ENCODE measurements around the gene KIAA1191.

Gene KIAA1191

DNA sequence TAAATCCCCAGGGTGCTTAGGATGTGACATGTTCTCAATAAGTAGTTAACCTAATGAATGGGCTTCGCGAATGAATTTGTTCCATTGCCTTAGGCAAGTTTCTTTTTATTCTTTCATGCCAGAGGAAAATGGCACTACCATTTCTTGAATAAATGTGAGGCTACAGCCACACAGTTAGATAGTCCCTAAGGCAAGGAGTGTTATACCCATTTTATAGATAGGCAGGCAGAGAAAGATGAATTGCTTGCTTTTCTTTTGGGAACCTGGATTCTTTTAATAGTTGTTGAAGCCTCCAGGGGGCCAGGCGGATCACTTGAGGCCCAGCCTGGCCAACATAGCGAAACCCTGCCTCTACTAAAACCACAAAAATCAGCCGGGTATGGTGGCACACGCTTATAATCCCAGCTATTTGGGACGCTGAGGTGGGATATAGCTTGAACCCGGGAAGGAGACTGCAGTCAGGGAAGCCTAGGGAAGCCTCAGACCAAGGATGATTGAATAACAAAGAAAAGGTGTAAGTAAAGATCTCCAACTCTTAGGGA, 25.9 kb upstream of the KIAA1191 start:
- TF ChIP-seq, protein P1, sequence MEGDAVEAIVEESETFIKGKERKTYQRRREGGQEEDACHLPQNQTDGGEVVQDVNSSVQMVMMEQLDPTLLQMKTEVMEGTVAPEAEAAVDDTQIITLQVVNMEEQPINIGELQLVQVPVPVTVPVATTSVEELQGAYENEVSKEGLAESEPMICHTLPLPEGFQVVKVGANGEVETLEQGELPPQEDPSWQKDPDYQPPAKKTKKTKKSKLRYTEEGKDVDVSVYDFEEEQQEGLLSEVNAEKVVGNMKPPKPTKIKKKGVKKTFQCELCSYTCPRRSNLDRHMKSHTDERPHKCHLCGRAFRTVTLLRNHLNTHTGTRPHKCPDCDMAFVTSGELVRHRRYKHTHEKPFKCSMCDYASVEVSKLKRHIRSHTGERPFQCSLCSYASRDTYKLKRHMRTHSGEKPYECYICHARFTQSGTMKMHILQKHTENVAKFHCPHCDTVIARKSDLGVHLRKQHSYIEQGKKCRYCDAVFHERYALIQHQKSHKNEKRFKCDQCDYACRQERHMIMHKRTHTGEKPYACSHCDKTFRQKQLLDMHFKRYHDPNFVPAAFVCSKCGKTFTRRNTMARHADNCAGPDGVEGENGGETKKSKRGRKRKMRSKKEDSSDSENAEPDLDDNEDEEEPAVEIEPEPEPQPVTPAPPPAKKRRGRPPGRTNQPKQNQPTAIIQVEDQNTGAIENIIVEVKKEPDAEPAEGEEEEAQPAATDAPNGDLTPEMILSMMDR (IDR thresholded peaks at IDR 0.05), result no peak
- no peak for TF ChIP-seq ZFX (IDR thresholded peaks at IDR 0.05; ENCODE audit: borderline replicate concordance)
- H3K27ac ChIP-seq, result peak overlapping the region; percentile 90

DNA sequence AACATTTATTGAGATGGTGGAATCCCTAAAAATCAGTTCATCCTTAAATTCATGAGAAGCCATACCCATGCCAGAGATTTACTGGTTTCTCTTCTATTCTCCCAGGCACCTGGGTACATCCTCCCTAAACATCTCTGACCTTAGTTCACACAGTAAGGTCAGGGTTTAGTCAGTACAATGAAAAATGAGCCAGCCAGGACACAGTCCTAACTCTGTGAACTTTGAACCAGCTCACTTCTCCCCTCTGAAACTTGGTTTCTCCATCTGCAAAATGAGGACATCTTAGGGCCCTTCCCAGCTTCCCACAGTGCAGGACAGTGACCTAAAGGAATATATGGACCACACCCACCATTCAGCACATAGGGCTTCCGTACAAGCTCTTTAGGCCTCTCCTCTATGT, 24.9 kb upstream of the KIAA1191 start:
- no peak overlapping the region for H3K27ac ChIP-seq
- TF ChIP-seq, protein P1 (IDR thresholded peaks at IDR 0.05), result no peak
- TF ChIP-seq ZFX (IDR thresholded peaks at IDR 0.05; ENCODE audit: borderline replicate concordance), result no peak

DNA sequence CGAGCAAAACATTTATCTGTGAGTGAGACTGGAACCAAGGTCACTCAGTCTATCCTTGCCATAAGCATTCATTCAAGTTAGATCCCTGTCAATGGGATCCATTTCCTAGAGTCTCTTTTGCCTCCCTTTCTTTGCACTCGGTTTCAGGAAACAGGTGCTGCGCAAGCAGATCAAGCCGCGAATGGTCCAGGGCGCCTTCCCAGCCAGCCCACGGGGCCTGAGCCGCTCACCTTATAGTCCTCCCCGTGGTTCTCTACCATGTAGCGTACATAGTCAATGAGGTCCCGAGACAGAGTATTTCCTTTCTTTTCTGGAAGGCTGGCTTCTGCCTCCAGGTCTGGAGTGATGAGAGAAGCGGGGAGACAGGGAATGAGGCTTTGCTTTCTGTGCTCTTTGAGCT, 23.4 kb upstream of the KIAA1191 start:
- no peak overlapping the region for H3K27ac ChIP-seq
- no peak for TF ChIP-seq ZFX (IDR thresholded peaks at IDR 0.05; ENCODE audit: borderline replicate concordance)
- TF ChIP-seq, protein P1 (IDR thresholded peaks at IDR 0.05), result no peak

DNA sequence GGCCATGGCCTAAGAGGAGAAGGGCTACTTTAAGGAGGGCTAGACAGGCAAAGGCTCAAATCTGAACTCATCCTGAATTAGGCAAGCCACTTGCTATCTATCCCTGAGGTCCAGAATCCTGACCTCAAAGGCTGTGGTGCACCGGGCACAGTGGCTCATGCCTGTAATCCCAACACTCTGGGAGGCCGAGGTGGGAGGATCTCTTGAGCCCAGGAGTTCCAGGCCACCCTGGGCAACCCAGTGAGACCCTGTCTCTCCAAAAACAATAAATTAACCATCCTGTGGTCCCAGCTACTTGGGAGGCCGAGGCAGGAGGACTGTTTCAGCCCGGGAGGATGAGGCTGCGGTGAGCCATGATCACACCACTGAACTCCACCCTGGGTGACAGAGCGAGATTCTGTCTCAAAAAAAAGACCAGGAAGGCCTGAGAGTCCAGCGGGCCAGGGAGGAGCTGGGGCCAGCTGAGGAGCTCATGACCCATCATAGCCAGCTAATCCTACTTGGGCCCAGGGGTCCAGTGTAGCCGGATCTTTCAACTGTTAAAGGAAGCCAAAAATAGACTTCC, 22.9 kb upstream of the KIAA1191 start:
- H3K27ac ChIP-seq, result no peak overlapping the region
- TF ChIP-seq, protein P1 (IDR thresholded peaks at IDR 0.05), result no peak
- TF ChIP-seq ZFX (IDR thresholded peaks at IDR 0.05; ENCODE audit: borderline replicate concordance), result no peak

- H3K27ac ChIP-seq, result no peak overlapping the region
- TF ChIP-seq, protein P1 (IDR thresholded peaks at IDR 0.05), result no peak
- TF ChIP-seq ZFX (IDR thresholded peaks at IDR 0.05; ENCODE audit: borderline replicate concordance), result no peak
Observed at GRCh38 chr5:176383961-176384360, 22.4 kb upstream of the KIAA1191 start.

DNA sequence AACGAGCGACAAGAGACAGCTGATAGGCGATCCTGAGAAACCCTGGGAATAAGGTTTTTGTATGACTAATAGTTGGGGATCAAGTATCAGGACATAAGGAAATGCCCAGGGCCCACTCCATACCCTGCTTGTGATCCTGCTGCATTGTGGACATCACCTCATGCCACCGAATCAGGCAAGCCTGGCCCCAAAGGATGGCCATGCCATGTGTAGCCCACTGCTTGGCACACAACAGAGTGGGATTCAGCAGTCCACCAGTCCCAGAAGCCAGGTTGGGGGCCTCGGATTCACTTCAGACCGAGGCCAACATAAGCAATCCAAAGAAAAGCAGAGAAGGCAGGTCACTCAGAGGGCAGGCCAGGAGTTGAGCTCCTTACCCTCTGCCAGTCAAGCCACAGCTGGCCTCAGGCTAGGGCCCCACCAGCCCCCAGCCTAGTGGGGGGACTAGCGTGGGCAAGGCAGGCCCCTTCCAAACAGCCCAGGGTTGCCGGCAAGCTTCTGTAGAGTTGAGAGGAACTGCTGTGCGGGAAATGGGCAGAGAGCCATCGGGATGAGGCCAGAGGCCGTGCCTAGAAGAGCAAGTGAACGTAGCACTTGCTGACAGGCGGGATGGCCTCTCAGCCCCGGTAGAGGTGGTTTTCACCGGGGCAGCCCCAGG, 21.8 kb upstream of the KIAA1191 start:
- no peak for TF ChIP-seq ZFX (IDR thresholded peaks at IDR 0.05; ENCODE audit: borderline replicate concordance)
- TF ChIP-seq, protein P1 (IDR thresholded peaks at IDR 0.05), result no peak
- H3K27ac ChIP-seq, result no peak overlapping the region

DNA sequence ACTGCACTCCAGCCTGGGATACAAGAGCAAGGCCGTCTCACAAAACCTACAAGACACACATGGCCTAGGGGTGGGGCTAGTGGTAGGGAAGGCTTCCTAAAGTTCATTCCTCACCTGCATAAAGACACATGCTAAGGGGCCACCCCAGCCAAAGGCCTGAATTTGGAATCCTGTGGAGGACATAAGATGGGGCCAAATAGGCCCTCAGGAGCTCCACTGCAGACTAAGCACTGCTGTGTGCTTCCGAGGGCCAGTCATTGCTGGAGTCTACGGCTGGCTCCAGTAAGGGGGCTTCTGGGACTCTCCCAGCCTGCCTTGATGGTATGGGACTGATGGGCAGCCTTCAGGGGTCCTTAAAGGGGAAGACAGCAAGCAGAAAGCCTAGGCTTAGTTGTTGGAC, 21.2 kb upstream of the KIAA1191 start:
- TF ChIP-seq ZFX (IDR thresholded peaks at IDR 0.05; ENCODE audit: borderline replicate concordance), result no peak
- TF ChIP-seq, protein P1 (IDR thresholded peaks at IDR 0.05), result no peak
- H3K27ac ChIP-seq, result no peak overlapping the region

All from 22Rv1 (cell line).